HG03457 (cell line): ENCODE results near the gene RASD2.

Experiments
- ATAC-seq: cut with Tn5 transposase; IDR thresholded peaks from one replicate; pipeline ENCODE4 v1.9.1; 2021; ENCODE audit warnings: moderate number of reproducible peaks; ENCODE audit not compliant: unreplicated experiment

Gene RASD2

GRCh38 chr22:35599364-35599763, 58.7 kb downstream of the RASD2 start:
- ATAC-seq = no peak

GRCh38 chr22:35600476-35600875, 59.8 kb downstream of the RASD2 start:
- no peak for ATAC-seq

- no peak for ATAC-seq
Observed at GRCh38 chr22:35601013-35601580, 60.5 kb downstream of the RASD2 start.

GRCh38 chr22:35601743-35602615, 61.3 kb downstream of the RASD2 start:
- no peak for ATAC-seq
